ENCODE measurements around the gene GPR137. TPM values are rescaled to one million over a fixed set of nuclear protein-coding genes. Genes with fewer than 3 reads are reported as not detected.

GPR137 gene
- polyA plus RNA-seq, 2 of the 4 experiments (the other 2 are of a cell fraction): 11.0 to 37.4 TPM

GRCh38 chr11:64238999-64239398 lies 46.6 kb upstream of the GPR137 start:
- 88% methylated on average over 5 of the region's 5 CpGs for WGBS (ENCODE audit: missing lambda C conversion rate)
- no peaks in the 10 kb centered on the region for H3K9me3 ChIP-seq
- no peak overlapping the region for H3K27ac ChIP-seq
- H3K4me1 ChIP-seq: peaks cover 37% of the 10 kb centered on the region
- no peak for FAIRE-seq
- TF ChIP-seq FOXS1 (CRISPR knock-in tag; IDR thresholded peaks at IDR 0.05) (no peak), NR3C1 (IDR thresholded peaks at IDR 0.05) (no peak), GATA3 (IDR thresholded peaks at IDR 0.05; ENCODE audit: borderline replicate concordance) (no peak), PHF8 (IDR thresholded peaks at IDR 0.05; ENCODE audit: borderline replicate concordance, low read depth) (no peak), RAD21 (conservative IDR thresholded peaks at IDR 0.05 in 1 of 2, IDR thresholded peaks at IDR 0.05 in 1 of 2) (no peak), HEYL (CRISPR knock-in tag; IDR thresholded peaks at IDR 0.05) (no peak), HOXA7 (CRISPR knock-in tag; IDR thresholded peaks at IDR 0.05) (no peak), ESRRA (IDR thresholded peaks at IDR 0.05; ENCODE audit: borderline replicate concordance, low read length) (no peak), SREBF2 (IDR thresholded peaks at IDR 0.05) (no peak), EP300 (IDR thresholded peaks at IDR 0.05) (no peak), JUNB (IDR thresholded peaks at IDR 0.05) (no peak), ZC3H11A (IDR thresholded peaks at IDR 0.05) (no peak), CEBPB (IDR thresholded peaks at IDR 0.05) (no peak), KDM5A (IDR thresholded peaks at IDR 0.05) (no peak), REST (IDR thresholded peaks at IDR 0.05) (no peak), BHLHE40 (IDR thresholded peaks at IDR 0.05; ENCODE audit: low read depth, low read length) (no peak), HDAC2 (IDR thresholded peaks at IDR 0.05) (no peak), FOSL2 (IDR thresholded peaks at IDR 0.05) (no peak), FOSL2 (CRISPR knock-in tag; IDR thresholded peaks at IDR 0.05) (no peak)
- TF ChIP-seq, protein P1, sequence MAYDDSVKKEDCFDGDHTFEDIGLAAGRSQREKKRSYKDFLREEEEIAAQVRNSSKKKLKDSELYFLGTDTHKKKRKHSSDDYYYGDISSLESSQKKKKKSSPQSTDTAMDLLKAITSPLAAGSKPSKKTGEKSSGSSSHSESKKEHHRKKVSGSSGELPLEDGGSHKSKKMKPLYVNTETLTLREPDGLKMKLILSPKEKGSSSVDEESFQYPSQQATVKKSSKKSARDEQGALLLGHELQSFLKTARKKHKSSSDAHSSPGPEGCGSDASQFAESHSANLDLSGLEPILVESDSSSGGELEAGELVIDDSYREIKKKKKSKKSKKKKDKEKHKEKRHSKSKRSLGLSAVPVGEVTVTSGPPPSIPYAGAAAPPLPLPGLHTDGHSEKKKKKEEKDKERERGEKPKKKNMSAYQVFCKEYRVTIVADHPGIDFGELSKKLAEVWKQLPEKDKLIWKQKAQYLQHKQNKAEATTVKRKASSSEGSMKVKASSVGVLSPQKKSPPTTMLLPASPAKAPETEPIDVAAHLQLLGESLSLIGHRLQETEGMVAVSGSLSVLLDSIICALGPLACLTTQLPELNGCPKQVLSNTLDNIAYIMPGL (CRISPR knock-in tag; IDR thresholded peaks at IDR 0.05; ENCODE audit: borderline replicate concordance): no peak
- TF ChIP-seq, protein P2, sequence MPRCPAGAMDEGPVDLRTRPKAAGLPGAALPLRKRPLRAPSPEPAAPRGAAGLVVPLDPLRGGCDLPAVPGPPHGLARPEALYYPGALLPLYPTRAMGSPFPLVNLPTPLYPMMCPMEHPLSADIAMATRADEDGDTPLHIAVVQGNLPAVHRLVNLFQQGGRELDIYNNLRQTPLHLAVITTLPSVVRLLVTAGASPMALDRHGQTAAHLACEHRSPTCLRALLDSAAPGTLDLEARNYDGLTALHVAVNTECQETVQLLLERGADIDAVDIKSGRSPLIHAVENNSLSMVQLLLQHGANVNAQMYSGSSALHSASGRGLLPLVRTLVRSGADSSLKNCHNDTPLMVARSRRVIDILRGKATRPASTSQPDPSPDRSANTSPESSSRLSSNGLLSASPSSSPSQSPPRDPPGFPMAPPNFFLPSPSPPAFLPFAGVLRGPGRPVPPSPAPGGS (IDR thresholded peaks at IDR 0.05): no peak
- no peak for DNase-seq (ENCODE audit: low read depth in 1 of 2, low spot score in 1 of 2)
- no peak overlapping the region for H3K4me3 ChIP-seq
- ChIA-PET POLR2A (interaction anchor here (0.8 to 1.5 kb wide), 2 partner anchors 8 to 13 kb away, joined by 3 to 4 read pairs; partner anchors contain the start of genes NUDT22 and TRPT1), CTCF (interaction anchor here (1.1 to 3.0 kb wide), 5 partner anchors 12 to 66 kb away, joined by 4 to 14 read pairs (median 6); partner anchors contain the start of genes NUDT22, PLCB3 and TRPT1)
- no peak overlapping the region for H3K4me2 ChIP-seq
- no peak for ATAC-seq

All from A549 (cell line).